HG03135 (cell line): ENCODE data around the gene ACTR1A.
"Not testable (repeated sequence)": the region's sequence is repeated elsewhere in the genome, so short reads cannot be mapped to it uniquely, and the experiment has no call there.

Experiments used
- ATAC-seq: cut with Tn5 transposase; IDR thresholded peaks from one replicate; pipeline ENCODE4 v1.9.1; 2021; ENCODE audit warnings: mild to moderate bottlenecking, moderate library complexity; ENCODE audit not compliant: unreplicated experiment

ACTR1A gene

DNA sequence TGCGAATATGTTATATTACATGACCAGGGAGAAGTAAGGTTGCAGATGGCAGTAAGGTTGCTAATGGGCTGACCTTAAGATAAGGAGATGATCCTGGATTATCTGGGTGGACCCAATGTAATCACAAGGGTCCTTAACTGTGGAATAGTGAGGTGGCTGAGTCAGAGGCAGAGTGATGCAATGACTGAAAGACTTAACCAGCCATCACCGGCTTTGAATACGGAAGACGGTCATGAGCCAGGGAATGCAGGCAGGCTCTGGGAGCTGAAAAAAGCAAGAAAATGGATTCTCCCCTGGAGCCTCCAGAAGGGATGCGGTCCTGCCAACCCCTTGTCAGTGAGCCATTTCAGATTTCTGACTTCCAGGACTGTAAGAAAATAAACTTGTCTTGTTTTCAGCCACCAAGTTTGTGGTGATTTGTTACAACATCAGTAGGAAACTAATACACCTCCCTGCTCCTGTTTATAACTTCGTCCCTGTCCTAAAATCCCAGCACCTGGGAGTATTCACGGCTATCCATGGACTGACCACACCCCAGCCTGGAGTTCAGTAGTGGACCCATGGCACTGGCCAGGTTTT is 46.5 kb downstream of the ACTR1A start:
- ATAC-seq = no peak

- ATAC-seq = not testable (repeated sequence)
Observed at GRCh38 chr10:102454662-102455487, 47.6 kb downstream of the ACTR1A start.

DNA sequence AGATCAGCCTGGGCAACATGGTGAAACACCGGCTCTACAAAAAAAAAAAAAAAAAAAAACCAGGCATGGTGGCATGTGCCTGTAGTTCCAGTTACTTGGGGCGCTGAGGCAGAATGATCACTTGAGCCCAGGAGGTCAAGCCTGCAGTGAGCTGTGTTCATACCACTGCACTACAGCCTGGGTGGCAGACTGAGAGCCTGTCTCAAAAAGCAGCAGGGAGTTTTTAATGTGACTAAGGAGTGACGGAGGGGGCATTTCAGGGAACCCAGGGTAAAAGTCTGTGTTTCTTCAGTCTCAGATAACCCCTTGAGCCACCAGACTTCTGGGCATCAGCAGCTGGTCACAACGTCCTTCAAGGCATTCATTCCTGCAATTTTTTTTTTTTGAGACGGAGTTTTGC is 49.0 kb downstream of the ACTR1A start:
- no peak for ATAC-seq

DNA sequence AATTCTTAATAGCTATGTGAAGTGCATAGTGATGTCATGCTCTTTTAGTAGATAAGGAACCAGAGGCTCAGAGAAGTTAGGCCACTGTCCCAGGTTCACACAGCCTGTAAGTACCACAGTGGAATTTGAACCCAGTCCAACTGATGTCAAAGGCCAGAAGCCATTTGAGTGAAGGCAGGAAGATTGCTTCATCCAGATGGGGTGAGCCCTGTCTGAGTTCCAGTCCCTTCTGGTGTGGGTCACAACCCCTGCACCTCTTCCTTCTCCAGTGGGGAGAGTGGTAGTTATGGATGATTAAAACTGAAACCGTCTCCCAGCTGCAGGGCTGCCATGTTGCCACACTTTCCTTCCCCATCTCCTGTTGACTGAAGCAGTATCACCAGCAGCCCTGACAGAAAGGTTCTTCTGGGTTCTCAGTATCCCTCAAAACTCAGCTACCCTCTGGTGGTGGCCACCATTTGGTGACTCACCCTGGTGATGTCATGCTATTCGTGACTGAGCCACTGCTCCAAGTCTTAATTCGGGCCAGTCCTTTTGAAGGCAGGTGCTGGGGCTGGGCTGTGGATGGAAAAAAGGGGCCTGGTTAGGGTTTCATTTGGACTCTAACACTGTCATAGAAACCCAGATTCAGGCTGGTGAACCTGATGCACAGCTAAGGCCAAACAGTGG is 49.7 kb downstream of the ACTR1A start:
- no peak for ATAC-seq

DNA sequence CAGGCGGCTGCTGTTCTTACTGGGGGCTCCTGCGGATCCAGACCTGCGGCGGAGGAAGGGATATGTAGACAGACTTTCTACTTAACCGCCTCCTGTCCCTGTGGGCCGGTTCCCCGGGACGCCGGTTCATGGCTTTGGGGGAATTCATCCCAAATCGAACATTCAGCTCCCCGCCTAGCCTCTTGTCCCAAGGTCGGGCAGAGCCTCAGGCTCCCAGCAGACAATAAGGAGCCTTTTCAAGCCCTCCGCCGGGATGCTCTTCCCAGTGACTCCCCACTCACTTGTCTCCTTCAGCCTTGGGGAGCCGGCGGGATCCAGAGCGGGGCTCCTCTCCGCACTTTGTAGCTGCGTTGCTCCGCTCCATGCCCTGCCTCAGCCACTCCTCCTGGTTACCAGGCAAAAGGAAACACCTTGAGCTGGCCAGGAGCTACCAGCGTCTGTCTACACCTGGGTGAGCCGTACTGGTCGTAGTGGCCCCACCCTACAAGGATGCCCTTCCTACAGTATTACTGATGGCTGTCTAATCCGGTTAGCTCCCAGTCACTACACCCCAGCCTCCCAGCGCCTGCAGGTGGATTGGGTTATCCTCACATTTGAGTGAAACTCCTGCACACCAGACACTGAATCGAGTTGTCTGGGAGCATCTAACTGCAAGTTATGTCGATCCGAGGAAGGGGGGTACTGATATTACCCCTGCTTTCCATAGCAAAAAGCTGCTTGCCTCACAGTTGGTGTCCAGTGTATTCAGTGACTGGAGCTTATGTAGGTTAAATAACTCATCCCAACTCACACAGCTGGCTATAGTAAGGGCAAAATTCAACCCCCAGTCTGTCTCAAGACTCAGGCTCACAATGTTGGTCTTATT is 51.2 kb downstream of the ACTR1A start, which contains the start of gene C10orf95:
TSS of gene C10orf95 (minus strand) at position 439 of the 865 bp plus-strand sequence. CDS start 450 bp downstream, outside the sequence.
- no peak for ATAC-seq

GRCh38 chr10:102450374-102451104 is 52.0 kb downstream of the ACTR1A start:
- ATAC-seq = peak; percentile 68

DNA sequence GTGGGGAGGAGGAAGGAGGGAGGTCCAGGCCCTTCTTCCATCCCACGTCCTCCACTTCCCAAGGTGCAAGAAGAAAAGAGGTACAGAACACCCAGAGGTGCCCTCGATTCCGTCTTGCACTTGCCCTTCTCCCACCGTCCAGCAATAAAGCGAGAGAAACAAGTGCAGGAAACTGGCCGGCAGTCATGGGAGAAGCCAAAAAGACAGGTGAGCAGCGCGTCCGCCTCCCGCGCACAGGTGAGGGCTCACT is 52.5 kb downstream of the ACTR1A start:
- no peak for ATAC-seq

DNA sequence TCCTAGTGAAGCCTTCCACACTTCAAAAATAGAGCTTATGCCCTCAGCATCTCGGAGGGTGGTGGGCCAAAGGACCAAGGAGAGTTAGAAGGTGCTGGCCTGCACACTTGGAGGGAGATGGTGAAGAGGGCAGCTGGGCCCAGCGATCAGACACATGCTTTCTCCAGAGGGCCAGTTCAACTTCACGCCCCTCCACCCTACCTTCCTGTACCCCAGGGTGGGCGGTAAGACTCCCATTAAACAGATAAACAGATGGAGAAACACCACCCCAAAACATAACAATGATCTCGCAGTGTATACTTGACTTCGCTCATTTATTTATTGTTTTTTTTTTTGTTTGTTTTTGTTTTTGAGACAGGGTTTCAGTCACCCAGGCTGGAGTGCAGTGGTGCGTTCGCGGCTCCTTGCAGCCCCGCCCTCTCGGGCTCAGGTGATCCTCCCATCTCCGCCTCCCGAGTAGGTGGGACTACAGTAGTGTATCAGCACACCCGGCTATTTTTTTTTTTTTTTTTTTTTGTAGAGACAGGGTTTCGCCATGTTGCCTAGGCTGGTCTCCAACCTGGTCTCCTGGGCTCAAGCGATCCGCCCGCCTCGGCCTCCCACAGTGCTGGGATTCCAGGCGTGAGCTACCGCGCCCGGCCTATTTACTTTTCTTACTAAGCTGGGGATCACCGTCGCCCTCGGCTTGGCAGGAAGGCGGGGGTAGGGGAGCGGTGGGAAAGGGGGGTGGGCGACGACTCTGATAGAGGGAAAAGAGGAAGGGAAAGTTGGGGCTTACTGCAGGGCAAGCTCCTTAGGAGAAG is 53.0 kb downstream of the ACTR1A start:
- ATAC-seq = peak; percentile 49

DNA sequence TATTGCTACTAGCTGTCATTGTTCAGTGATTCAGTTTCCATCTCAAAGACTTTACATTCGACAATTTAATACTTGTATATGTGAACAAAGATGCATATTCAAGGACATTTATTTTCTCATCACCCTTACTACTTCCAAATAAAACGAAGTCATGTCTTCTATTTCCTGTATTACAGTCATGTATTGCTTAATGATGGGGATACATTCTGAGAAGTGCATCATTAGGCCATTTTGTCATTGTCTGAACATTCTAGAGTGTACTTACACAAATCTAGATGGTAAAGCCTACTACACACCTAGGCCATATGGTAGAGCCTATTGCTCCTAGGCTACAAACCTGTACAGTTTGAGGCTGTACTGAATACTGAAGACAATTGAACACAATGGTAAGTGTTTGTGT is 57.7 kb downstream of the ACTR1A start:
- ATAC-seq = no peak

DNA sequence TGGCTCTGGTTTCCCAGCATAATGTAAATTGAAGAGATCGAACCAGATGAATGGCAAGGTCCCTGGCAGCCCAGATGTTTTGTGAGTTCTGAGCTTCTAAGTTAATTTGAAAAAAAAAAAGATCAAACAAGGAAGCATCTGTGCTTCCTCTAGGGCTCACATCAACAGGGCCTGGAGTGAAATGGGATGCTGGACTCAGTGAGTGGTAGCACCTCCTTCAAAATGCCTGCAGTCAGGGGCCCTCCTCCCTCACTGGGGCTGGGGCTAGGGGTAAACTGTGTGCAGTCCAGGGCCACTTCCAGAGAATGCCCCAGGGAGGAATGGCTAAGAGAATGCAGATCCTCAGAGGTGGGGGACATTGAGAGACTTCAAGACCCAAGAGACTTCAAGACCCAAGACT is 64.1 kb downstream of the ACTR1A start:
- no peak for ATAC-seq

DNA sequence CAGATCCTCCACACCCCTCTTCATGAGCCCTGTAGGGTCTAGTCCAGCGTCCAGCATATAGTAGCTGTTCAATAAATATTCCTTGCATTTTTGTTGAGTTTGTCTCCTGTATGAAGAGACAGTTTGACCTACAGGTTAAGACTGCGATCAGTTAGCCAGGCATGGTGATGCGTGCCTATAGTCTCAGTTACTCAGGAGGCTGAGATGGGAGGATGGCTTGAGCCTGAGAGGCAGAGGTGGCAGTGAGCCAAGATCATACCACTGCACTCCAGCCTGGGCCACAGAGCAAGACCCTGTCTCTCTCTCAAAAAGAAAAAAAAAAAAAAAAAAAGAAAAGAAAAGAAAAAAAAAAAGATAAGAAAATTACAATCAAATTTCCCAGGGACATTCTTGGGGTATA is 65.0 kb downstream of the ACTR1A start:
- ATAC-seq = no peak

DNA sequence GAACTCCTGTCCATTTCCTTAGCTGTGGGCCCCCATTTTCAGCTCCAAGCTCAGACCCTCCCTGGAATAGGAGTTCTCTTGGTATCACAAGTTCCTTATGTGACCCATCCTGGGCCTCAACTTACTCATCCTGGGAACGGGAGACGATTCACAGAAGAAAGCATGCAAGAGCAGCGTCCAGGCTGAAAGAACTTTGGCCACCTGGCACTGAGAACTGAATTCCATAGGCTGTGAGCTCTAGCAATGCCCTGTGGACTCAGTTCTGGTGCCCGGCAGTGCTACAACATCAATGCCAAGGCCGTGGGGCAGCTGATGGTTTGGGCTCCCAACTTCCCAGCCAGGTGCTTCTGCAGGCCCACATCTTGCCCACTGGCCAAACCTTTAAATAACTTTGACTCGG is 66.2 kb downstream of the ACTR1A start:
- no peak for ATAC-seq

- no peak for ATAC-seq
Observed at GRCh38 chr10:102435529-102436233, 66.8 kb downstream of the ACTR1A start.

- no peak for ATAC-seq
Observed at GRCh38 chr10:102435133-102435497, 67.4 kb downstream of the ACTR1A start.

DNA sequence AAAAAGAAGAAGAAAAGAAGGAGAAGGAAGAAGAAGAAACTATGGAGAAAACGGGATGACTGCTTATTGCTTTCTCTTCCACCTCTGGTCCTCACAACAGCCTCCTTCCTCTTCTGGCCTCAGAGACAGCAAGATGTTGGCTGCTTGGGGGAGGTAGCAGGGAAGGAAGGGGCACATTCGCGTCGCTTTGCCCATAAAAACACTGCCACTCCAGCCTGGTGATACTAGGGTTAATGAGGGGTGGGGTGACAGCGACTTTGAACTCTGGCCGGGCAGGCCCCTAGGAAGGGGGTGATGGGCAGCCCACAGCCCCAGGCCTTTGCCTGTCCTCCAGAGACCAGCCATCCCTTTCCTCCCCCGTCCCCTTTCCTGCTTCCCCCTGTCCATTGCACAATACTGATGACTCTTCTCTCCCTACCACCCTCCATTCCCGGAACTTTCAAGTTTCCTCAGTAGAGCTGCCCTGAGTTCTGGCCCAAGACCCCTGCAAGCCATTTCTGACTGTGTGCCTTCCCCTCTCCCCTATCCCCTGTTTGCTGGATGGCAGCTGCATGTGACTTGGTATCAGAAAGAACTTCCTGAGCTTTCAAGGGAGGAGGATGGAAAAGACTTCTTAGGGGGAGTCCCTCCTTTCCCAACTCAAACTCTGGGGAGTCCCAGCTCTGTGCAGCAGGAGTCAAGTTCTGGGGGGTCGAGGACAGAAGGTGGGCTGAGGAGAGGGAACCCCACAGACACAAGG is 67.9 kb downstream of the ACTR1A start:
- ATAC-seq = no peak

DNA sequence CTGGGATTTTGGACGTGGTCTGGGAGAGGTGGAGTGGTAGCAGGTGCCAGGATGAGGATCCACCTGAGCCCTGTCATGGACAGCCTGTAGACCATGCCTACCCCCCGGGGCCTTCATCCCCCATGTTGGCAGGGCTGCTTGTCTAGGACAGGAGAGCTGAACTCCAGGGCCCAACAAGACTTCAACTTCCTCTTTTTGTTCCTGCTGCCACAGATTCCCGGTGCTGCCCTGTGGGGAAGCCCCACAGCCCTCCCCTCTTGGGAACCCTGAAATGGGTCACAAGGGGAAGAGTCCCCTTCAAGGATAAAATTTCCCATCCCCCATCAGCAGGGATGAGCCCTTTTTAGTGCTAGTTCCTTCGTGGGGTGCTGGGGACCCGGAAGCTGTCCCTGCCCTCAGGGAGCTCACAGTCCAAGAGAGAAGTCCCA is 68.9 kb downstream of the ACTR1A start:
- no peak for ATAC-seq

DNA sequence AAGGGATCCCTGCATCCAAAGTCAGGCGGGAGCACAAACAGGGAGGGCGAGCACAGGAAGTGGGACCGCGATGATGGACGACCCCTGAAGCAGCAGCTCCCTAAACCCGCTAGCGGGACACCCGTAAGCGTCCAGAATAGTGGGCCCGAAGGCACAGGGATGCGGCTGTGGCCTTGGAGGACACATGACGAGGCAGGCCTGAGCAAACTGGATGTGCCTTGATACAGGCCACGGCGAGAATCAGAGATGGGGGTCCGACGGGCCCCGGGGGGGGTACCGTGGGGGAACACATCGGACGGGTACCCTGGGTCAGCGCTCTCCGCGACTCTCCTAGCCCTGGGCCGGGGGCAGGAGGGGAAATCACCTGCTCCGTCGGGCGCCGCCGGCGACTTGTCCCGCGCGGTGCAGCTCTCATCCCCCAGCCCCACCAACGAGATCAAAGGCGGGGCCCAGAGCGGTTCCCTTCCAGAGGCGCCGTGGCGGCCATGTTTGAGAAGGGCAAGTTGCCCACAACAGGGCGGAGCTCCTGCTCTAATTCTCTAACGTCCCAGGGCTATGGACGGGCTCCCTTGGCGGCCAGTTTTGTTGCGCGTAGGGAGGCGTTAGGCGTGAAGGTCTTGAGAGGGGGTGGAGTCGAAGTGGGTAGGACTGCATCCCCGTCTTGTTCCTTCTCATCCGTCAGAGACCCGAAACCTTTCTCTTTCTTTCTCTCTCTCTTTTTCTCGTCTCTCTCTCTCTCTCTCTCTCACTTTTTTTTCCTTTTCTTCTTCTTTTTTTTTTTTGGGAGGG is 70.2 kb downstream of the ACTR1A start, which contains the start of gene CUEDC2:
TSS of gene CUEDC2 (minus strand) at position 413 of the 789 bp plus-strand sequence. CDS start 7,386 bp downstream, outside the sequence.
- ATAC-seq = peak; percentile 85
